IgD-negative memory B cell (primary cell): ENCODE data around the gene MAP3K12. TPM values are rescaled to one million over a fixed set of nuclear protein-coding genes. Genes with fewer than 3 reads are reported as not detected.

Source experiments
- H3K27ac Mint-ChIP-seq, 3 donors: one replicate each; pipeline ENCODE4 v1.8.0; 2020 to 2022; ENCODE audit warnings: mild to moderate bottlenecking in 3 of 3, mixed read lengths in 3 of 3, moderate library complexity in 1 of 3
- H3K27me3 Mint-ChIP-seq: one replicate; pipeline ENCODE4 v1.8.0; 2021; ENCODE audit warnings: mixed read lengths
- H3K36me3 Mint-ChIP-seq: one replicate; pipeline ENCODE4 v1.8.0; 2020; ENCODE audit warnings: mild to moderate bottlenecking, mixed read lengths
- H3K4me1 Mint-ChIP-seq, 3 donors: one replicate each; pipeline ENCODE4 v1.8.0; 2020 to 2022; ENCODE audit warnings: mixed read lengths in 3 of 3, mild to moderate bottlenecking in 1 of 3
- H3K4me3 Mint-ChIP-seq, 4 donors: one replicate each; pipeline ENCODE4 v1.8.0; 2020 to 2022; ENCODE audit warnings: mild to moderate bottlenecking in 4 of 4, mixed read lengths in 4 of 4, moderate library complexity in 3 of 4
- H3K9me3 Mint-ChIP-seq, 3 donors: one replicate each; pipeline ENCODE4 v1.8.0; 2020 to 2021; ENCODE audit warnings: mixed read lengths in 3 of 3, mild to moderate bottlenecking in 1 of 3
- polyA plus RNA-seq: library from polyadenylated mRNA; unstranded; fragments of 300-500 nt; fragmentation: Illumina TruSeq; gene quantifications from one replicate; pipeline ENCODE4 v1.2.3, GENCODE V29; 2021

MAP3K12 gene
- polyA plus RNA-seq, 1 donor from 2014 or later = 1.4 TPM

DNA sequence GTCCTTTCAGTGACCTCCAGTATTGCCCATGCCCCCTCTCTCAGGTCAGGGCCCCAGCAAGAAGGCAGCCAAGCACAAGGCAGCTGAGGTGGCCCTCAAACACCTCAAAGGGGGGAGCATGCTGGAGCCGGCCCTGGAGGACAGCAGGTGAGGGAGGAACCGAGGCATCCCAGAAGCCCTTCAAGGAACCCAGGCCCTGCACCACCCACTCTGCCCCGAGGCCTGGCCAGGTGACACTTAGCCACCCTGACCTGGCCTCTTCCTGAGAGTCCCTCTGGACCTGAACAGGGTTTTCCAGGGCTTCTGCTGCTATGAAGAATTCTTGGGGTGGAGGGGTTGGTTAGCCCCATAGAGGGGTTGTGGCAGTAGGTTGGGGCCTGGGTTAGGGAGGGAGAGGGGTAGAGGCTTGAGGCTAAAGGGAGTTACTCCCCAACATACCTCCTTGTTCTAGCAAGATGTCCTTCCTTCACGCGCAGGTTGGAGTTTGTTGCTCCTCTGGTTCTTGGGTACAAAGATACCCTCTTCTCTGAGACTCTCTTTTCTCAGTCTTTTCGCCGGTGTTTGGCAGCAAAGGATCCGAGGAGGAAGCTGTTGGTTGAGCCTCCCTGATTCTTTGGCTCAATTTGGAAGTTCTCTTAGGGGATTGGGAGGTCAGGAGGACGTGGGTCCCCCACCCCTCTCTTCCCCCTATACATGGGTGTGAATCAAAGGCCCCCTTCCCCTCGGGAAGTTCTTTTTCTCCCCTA is 3.9 kb upstream of the MAP3K12 start:
- H3K4me3 Mint-ChIP-seq = peak overlapping the region in 3 of 4 donors; percentile 57 to 73 (median 72)
- H3K9me3 Mint-ChIP-seq = no peaks in the 10 kb centered on the region
- H3K27ac Mint-ChIP-seq = peak overlapping the region in 1 of 3 donors; percentile 38
- H3K4me1 Mint-ChIP-seq = peaks cover 0 to 21% (median 18%) of the 10 kb centered on the region in 3 donors
- no peaks in the 10 kb centered on the region for H3K36me3 Mint-ChIP-seq
- no peaks in the 10 kb centered on the region for H3K27me3 Mint-ChIP-seq

DNA sequence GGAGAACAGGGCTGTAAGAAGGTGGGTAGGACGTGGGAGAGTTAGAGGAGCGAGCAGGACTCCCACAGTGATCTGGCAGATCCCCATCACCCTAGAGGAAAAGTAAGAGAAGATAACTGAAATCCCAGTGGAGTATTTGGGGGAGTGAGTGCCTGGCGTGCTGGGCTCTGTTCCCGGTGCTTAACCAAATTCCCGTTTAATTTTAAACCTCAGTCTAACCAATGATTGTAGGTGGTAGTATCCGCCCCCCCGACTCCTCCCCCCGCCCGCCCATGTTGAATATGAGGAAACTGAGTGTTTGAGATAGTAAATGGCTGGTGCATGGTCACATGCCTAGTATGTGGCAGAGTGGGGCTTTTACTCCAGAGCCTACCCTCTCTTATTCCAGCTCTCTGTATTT is 3.1 kb upstream of the MAP3K12 start:
- Mint-ChIP-seq H3K4me3 (peak overlapping the region; percentile 38 to 92 (median 80)), H3K27me3 (no peaks in the 10 kb centered on the region), H3K9me3 (no peaks in the 10 kb centered on the region), H3K36me3 (no peaks in the 10 kb centered on the region), H3K4me1 (peaks cover 5 to 18% (median 18%) of the 10 kb centered on the region in 3 donors), H3K27ac (peak overlapping the region in 1 of 3 donors; percentile 98)

GRCh38 chr12:53501615-53502181 is 2.4 kb upstream of the MAP3K12 start:
- Mint-ChIP-seq H3K27me3 (no peaks in the 10 kb centered on the region), H3K4me3 (peak overlapping the region; percentile 91 to 99 (median 94)), H3K27ac (peak overlapping the region; percentile 95 to 99 (median 98)), H3K36me3 (no peaks in the 10 kb centered on the region), H3K9me3 (no peaks in the 10 kb centered on the region), H3K4me1 (peaks cover 5 to 18% (median 18%) of the 10 kb centered on the region in 3 donors)

GRCh38 chr12:53500776-53501614 is 1.7 kb upstream of the MAP3K12 start, which contains the start of gene TARBP2:
TSS of gene TARBP2 (plus strand) at chr12:53501283. CDS start at chr12:53501409, 126 bp downstream.
- peaks cover 5 to 18% (median 18%) of the 10 kb centered on the region in 3 donors for H3K4me1 Mint-ChIP-seq
- H3K4me3 Mint-ChIP-seq = peak within 1 kb of the TSS; percentile 91 to 99 (median 94)
- H3K9me3 Mint-ChIP-seq = no peaks in the 10 kb centered on the region
- H3K27ac Mint-ChIP-seq = peak within 1 kb of the TSS; percentile 95 to 99 (median 98)
- no peaks in the 10 kb centered on the region for H3K36me3 Mint-ChIP-seq
- no peaks in the 10 kb centered on the region for H3K27me3 Mint-ChIP-seq

GRCh38 chr12:53500142-53500775 is 1.0 kb upstream of the MAP3K12 start:
- Mint-ChIP-seq H3K36me3 (no peaks in the 10 kb centered on the region), H3K27ac (peak overlapping the region; percentile 95 to 99 (median 98)), H3K4me3 (peak overlapping the region; percentile 91 to 99 (median 94)), H3K27me3 (no peaks in the 10 kb centered on the region), H3K9me3 (no peaks in the 10 kb centered on the region), H3K4me1 (peaks cover 5 to 18% (median 18%) of the 10 kb centered on the region in 3 donors)

DNA sequence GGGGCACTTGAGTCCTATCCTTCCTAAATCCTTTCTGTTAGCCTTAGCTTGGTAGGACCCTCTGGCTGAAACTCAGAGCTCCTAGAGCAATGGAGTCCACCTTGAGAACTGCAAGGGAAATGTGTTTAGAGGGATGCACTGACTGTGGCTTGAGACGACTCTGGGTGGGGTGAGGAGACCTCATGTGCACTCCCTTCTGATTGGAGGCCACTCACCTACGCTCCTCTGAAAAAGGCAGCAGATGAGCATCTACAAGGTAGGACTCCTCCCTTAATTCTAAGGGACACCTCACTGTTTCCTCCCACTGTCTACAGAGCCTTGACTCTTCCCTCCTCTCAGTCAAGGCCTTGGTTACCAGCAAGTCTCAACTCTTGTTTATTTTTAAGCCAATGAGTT is 1.0 kb downstream of the MAP3K12 start:
- H3K36me3 Mint-ChIP-seq = peaks cover 1% of the 10 kb centered on the region
- H3K4me1 Mint-ChIP-seq = peaks cover 16 to 27% (median 27%) of the 10 kb centered on the region in 3 donors
- H3K4me3 Mint-ChIP-seq = peak overlapping the region; percentile 25 to 99 (median 91)
- H3K27me3 Mint-ChIP-seq = no peaks in the 10 kb centered on the region
- peak overlapping the region in 1 of 3 donors; percentile 83 for H3K27ac Mint-ChIP-seq
- no peaks in the 10 kb centered on the region for H3K9me3 Mint-ChIP-seq

GRCh38 chr12:53497461-53497860 is 1.8 kb downstream of the MAP3K12 start:
- peaks cover 18 to 31% (median 30%) of the 10 kb centered on the region in 3 donors for H3K4me1 Mint-ChIP-seq
- no peaks in the 10 kb centered on the region for H3K9me3 Mint-ChIP-seq
- peaks cover 2% of the 10 kb centered on the region for H3K36me3 Mint-ChIP-seq
- peak overlapping the region in 2 of 4 donors; percentile 89 to 93 for H3K4me3 Mint-ChIP-seq
- peak overlapping the region in 1 of 3 donors; percentile 83 for H3K27ac Mint-ChIP-seq
- no peaks in the 10 kb centered on the region for H3K27me3 Mint-ChIP-seq

GRCh38 chr12:53496752-53497032 is 2.6 kb downstream of the MAP3K12 start:
- Mint-ChIP-seq H3K4me3 (peak overlapping the region in 1 of 4 donors; percentile 89), H3K36me3 (peaks cover 2% of the 10 kb centered on the region), H3K9me3 (no peaks in the 10 kb centered on the region), H3K27me3 (no peaks in the 10 kb centered on the region), H3K27ac (peak overlapping the region in 1 of 3 donors; percentile 14), H3K4me1 (peaks cover 23 to 32% (median 29%) of the 10 kb centered on the region in 3 donors)

GRCh38 chr12:53495903-53496751 is 3.1 kb downstream of the MAP3K12 start:
- peak overlapping the region in 2 of 4 donors; percentile 49 to 89 for H3K4me3 Mint-ChIP-seq
- H3K4me1 Mint-ChIP-seq = peaks cover 23 to 32% (median 29%) of the 10 kb centered on the region in 3 donors
- H3K36me3 Mint-ChIP-seq = peaks cover 2% of the 10 kb centered on the region
- no peaks in the 10 kb centered on the region for H3K27me3 Mint-ChIP-seq
- peak overlapping the region in 2 of 3 donors; percentile 14 to 80 for H3K27ac Mint-ChIP-seq
- no peaks in the 10 kb centered on the region for H3K9me3 Mint-ChIP-seq

DNA sequence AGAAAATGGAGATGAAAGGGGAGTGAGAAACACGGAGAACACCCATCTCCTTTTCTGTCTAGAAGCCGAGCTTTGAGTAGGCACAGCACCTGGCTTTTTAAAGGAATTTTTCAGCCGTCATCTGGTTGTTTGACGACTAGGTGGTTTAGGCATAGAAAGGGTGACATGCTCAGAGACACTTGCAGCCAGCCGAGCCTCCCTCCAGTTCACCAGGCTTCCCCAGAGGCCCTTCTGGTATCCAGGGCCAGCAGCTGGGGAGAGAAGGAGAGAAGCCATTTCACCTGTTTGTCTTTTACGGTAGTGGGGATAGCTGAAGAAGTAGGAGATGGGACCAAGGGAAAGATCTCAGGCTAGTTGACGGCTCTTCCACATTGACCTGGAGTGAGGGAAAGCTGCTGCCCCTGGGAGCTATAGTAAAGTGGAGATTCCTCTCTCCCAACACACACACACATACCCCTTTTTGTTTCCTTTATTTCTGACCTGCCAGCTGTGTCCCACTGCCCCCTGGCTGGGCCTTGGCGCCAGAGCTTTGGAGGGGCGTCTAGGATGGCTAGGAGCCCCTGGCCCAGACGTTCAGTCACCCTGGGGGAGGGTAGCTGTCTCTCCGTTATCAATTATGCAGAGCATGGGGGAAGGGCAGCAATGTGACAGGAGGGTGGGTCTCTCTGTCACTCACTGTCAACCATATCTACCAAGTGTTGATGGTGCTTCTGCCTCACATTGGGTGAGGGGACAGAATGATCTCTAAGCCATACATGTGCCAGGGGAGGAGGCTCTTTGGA is 5.5 kb downstream of the MAP3K12 start:
- Mint-ChIP-seq H3K9me3 (no peaks in the 10 kb centered on the region), H3K4me1 (peaks cover 19 to 24% (median 23%) of the 10 kb centered on the region in 3 donors), H3K4me3 (peak overlapping the region; percentile 87 to 94 (median 90)), H3K36me3 (peaks cover 2% of the 10 kb centered on the region), H3K27me3 (no peaks in the 10 kb centered on the region), H3K27ac (peak overlapping the region; percentile 33 to 93 (median 92))

GRCh38 chr12:53492830-53493609 is 6.2 kb downstream of the MAP3K12 start:
- H3K4me3 Mint-ChIP-seq = peak overlapping the region; percentile 87 to 94 (median 90)
- H3K9me3 Mint-ChIP-seq = no peaks in the 10 kb centered on the region
- peak overlapping the region; percentile 33 to 93 (median 92) for H3K27ac Mint-ChIP-seq
- peaks cover 2% of the 10 kb centered on the region for H3K36me3 Mint-ChIP-seq
- peaks cover 16 to 22% (median 17%) of the 10 kb centered on the region in 3 donors for H3K4me1 Mint-ChIP-seq
- no peaks in the 10 kb centered on the region for H3K27me3 Mint-ChIP-seq

DNA sequence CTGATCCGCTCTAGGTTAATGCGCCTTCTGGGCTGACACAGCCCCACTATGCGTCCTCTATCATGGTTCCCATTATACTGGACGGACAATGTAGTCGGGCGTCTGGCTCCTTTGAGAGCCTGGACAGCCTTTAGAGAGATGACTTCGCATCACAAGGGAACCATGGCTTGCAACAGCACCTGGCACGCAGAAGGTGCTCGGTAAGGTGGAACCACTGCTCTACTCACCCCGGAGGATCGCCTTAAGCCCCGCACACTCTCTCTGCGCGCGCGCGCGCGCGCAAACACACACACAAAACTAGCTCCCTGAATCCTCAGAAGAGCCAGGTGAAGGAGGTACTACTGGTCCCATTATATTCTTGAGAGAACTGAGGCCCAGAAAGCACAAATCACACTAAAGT is 7.1 kb downstream of the MAP3K12 start:
- Mint-ChIP-seq H3K9me3 (no peaks in the 10 kb centered on the region), H3K36me3 (peaks cover 2% of the 10 kb centered on the region), H3K27ac (peak overlapping the region; percentile 55 to 94 (median 93)), H3K27me3 (no peaks in the 10 kb centered on the region), H3K4me1 (peaks cover 16 to 18% (median 17%) of the 10 kb centered on the region in 3 donors), H3K4me3 (peak overlapping the region; percentile 74 to 91 (median 88))
